T-helper 22 cell (primary cell): Measurements from ENCODE around the gene THSD7B.
"Not testable (repeated sequence)": the region's sequence is repeated elsewhere in the genome, so short reads cannot be mapped to it uniquely, and the experiment has no call there.

ENCODE experiments used
- DNase-seq: peaks from one replicate; pipeline ENCODE4 v3.0.0-alpha.2; 2020; ENCODE audit warnings: low read depth

THSD7B gene

GRCh38 chr2:137523931-137524330 lies 758.6 kb downstream of the THSD7B start:
- no peak for DNase-seq

DNA sequence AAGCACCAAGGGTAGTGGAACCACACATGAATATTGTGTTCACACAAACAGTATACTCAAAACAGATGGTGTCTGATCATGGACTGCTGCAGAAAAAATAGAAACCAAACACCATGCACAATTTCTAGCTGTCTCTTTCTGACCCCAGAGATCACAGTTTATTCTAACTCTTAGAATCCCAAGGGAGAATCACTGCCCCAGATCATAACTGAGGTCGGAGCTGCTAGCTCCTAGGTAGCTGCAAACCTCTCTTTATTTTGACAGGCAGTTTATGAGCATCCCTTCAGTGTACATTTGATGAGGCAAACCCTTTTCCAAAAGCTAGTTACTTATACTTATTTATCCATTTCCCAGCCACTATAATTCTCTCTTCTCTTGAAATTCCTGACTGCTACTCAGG lies 759.8 kb downstream of the THSD7B start:
- DNase-seq: no peak

GRCh38 chr2:137525641-137526190 lies 760.4 kb downstream of the THSD7B start:
- DNase-seq: no peak

DNA sequence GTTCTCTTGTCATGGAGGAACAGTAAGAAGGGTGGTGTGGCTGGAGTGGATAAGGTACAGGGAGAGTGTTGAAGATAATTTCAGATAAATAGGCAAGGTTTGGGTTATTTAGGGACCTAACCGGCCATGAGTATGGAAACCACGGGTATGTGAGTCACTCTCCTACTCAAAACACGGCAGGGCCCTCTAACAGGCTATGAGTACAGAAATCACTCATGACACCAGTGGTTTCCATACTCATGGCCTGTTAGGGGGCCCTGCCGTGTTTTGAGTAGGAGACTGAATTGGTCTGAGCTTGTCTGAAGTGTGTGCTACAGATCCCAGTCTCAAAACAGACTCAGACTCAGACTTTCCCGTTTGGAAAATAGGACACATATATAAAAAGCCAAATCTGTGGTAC lies 770.6 kb downstream of the THSD7B start:
- DNase-seq: no peak

DNA sequence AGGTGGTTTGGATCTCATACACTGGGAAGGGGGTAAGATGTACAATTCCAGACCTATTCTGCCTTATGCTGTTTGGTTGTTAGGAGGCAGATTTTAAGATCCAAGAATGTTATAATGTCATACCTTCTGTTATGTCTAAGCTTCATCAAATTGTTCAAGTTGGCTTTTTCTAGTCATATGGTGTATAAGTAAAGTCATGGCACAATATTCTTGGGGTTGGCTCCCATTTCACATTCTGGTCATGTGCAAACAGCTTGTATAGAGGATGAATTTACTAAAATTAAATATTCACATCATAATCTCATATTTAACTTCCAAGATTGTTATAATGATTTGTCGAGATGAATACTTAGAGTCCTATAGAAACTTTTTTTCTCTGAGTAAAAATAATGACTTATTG lies 774.0 kb downstream of the THSD7B start:
- DNase-seq: no peak

- DNase-seq: no peak
Measured at GRCh38 chr2:137547842-137548241, 782.5 kb downstream of the THSD7B start.

- no peak for DNase-seq
Measured at GRCh38 chr2:137566387-137566786, 801.0 kb downstream of the THSD7B start.

- no peak for DNase-seq
Measured at GRCh38 chr2:137570484-137570883, 805.1 kb downstream of the THSD7B start.

GRCh38 chr2:137587834-137588233 lies 822.5 kb downstream of the THSD7B start:
- not testable (repeated sequence) for DNase-seq

DNA sequence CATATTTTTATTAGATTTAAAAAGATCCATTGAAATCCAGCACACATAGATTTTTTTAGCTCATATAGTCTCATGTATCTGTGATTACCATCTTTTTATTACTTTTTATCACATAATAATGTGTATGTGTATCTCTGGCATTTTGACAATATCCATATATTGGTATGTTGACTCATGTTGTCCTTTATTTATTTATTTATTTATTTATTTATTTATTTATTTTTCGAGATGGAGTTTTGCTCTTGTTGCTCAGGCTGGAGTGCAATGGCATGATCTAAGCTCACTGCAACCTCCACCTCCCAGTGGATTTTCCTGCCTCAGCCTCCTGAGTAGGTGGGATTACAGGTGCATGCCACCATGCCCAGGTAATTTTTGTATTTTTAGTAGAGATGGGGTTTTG lies 823.2 kb downstream of the THSD7B start:
- DNase-seq: not testable (repeated sequence)

DNA sequence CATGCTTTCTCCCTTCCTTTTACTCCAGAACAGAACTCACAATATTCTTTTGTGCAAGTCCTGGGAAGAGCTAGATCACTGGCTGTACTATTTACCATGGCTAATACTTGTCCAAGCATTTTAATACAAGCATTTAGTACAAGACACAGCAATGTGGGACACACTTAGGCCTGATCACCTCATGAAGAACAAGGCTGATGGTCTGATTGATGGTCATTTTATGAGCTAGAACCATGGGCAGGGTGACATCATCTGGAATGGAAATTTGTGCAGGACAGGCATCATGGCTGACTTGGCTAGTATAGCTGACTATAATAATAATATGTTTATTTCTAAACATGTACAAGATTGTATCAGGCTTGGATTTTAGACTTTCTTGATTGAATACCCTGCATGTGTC lies 824.8 kb downstream of the THSD7B start:
- DNase-seq: no peak

DNA sequence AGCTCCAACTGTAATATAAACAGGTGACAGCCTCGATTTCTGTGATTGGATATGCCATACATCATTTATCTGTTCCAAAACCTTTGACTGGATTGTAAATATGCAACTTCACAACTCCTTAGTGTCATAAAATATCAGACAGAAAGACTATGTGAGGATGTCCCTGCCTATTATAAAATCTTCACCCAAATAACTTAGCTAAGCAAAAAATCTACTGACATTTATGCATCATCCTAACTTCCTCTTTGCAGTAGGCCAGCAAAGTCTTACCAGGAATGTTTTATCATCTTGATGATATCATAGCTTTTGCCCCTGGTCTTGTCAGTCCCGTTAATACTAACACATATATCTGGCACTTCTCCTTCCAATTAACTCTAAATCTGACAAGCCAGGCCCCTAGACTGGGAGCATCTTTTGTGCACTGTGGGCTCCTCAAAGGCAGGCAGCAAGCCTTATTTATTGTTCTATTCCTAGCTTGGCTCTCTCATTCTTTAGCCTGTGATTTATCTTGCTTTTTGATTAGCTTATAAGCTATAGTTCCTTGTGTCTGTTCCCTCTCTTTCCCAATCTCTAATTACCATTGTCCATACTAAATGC lies 842.5 kb downstream of the THSD7B start:
- DNase-seq: no peak

DNA sequence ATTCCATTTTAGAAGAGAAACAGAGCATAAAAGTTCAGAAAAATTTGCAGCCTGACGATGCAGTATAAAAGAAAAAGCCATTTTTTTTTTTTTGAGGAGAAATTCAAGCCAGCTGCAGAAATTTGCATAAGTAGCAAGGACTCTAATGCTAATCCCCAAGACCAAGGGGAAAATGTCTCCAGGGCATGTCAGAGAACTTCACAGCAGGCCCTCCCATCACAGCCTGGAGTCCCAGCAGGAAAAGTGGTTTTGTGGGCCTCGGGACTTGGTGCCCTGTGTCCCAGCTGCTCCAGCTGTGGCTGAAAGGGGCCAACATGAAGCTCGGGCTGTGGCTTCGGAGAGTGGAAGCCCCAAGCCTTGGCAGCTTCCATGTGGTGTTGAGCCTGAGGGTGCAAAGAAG lies 873.6 kb downstream of the THSD7B start:
- no peak for DNase-seq

DNA sequence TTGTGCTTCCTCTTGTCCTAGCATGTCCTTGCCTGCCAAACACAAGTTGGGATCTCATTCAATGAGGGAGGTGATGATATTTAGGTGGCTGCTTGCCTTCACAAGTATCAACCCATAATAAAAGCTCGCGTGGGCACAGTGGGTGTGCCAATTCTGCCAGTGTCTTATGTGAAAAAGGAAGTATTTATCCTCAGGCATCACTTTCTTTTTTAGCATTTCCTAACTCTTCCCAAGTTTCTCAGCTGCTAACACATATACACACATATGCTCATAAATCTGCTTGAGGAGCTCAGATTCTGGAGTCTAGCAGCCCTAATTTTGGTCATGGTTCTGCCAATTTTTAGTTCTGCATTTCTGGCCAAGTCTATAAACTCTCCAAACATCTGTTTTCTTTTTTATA lies 879.4 kb downstream of the THSD7B start:
- no peak for DNase-seq

- no peak for DNase-seq
Measured at GRCh38 chr2:137654046-137654445, 888.7 kb downstream of the THSD7B start.

- DNase-seq: no peak
Measured at GRCh38 chr2:137655814-137656213, 890.5 kb downstream of the THSD7B start.

DNA sequence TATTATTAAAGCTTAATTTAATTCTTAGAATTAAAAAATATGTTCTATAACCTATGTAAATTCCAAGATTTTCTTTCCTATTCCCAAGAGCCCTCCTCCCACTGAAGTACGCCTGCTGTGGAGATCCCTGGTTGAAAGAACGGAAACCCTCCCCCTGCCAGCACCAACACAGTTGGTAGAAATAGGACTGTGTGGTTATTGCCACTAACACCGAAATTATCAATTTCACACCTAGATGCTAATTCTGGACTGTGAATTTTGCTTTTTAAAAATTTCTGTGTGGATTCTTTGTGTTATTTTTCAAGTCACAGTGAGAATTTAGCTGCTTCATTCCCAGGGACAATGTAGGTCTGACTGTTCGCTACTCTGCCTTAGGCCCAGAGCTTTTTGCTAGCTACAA lies 893.1 kb downstream of the THSD7B start:
- no peak for DNase-seq

DNA sequence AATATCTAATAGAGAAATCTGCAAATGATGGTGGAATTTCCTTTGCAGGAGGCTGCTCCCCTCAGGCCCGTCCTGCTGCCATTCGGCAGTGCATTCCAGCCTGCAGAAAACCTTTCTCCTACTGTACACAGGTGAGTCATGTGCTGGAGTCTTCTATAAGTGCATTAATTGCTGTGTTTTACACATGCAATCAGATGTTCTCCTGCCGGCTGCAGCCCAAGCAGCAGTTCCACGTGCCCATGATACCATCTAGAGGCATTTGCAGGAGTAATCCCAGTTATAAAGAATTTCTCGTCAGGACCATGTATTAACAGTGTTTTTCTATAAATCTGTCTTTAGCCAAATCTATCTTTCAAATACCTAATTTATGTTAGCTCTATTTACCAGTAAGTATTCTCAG lies 894.3 kb downstream of the THSD7B start:
- no peak for DNase-seq

GRCh38 chr2:137670111-137670510 lies 904.8 kb downstream of the THSD7B start:
- DNase-seq: no peak

GRCh38 chr2:137672989-137673552 lies 907.7 kb downstream of the THSD7B start:
- DNase-seq: no peak

DNA sequence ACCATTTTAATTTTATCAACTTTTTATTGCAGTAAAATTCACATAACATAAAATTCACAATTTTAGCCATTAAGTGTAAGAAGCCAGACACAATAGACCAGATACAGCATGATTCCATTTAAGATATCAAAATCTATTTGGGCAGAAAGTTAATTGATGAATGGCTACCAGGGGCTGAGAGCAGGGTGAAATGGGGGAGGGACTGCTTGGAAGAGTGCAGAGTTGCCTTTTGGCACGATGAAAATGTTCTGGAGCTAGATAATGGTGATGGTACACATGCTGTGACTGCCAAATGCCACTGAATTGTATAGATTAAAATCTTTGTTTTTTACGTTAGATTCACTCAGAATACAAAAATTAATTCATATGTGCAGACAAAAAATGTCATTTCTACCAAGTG lies 909.6 kb downstream of the THSD7B start:
- DNase-seq: no peak

DNA sequence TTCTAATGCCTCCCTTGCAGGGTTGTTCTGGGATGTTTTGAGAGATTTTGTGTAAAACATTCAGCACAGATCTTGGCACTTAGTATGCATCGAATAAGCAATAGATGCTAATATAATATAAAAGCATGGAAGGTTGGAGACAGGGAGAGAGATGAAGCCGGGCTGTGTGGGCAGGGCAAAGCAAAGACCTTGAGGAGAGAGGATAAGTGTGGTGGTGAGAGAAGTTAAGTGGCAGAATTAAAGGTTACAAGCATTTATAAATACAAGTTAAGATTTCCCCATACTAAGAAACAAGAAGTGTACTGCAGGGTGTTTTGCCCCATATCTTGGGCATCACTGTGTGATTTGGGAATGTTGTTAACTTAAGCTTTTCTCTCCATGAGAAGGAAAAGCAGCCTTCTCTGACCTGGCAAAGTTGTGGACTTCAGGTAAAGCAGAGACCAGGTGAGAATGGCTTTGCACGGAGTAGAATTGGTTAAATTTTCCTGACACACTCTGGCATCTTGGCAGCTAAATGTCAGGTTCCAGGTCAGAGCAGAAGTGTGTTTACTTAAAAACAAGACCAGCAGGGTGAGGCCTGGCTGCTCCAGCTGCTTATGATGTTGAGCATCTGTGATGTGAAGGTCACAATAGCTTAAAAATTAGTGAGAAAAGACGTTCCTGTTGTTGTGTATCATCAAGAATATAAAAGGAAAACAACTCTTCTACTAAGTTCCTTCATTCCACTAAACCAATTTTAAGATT lies 910.4 kb downstream of the THSD7B start:
- no peak for DNase-seq

- no peak for DNase-seq
Measured at GRCh38 chr2:137676346-137676745, 911.0 kb downstream of the THSD7B start.
